Body of pancreas (tissue), 4 donors: Measurements from ENCODE around the gene ZNF442.

Experiments
- CTCF ChIP-seq, 7 experiments: fragments of 450-650 bp in 4 of 7; fragments of 200-600 bp in 3 of 7; sonication (generic) in 3 of 7; IDR thresholded peaks; one replicate each; pipeline ENCODE4 v1.5.1; 2016 to 2019; ENCODE audit warnings: antibody characterized with exemption in 7 of 7
- POLR2A ChIP-seq, 3 donors: fragments of 450-650 bp; IDR thresholded peaks; one replicate each; pipeline ENCODE4 v1.6.1; 2016; ENCODE audit warnings: antibody characterized with exemption in 3 of 3, mild to moderate bottlenecking in 2 of 3

- TF ChIP-seq CTCF (IDR thresholded peaks at IDR 0.05) (no peak), POLR2A (IDR thresholded peaks at IDR 0.05) (no peak)
Observed at GRCh38 chr19:12325690-12326089, 39.8 kb downstream of the ZNF442 start.
